Skeletal muscle satellite cell (primary cell): ENCODE results near the gene TRIM14. TPM values are rescaled to one million over a fixed set of nuclear protein-coding genes. Genes with fewer than 3 reads are reported as not detected.

ENCODE experiments used
- H3K27me3 ChIP-seq: 2 replicates; pipeline ENCODE4 v1.7.0; 2013; ENCODE audit warnings: low read length; ENCODE audit not compliant: control insufficient read depth, insufficient read depth
- H3K36me3 ChIP-seq: 2 replicates; pipeline ENCODE4 v1.7.0; 2013; ENCODE audit warnings: mild to moderate bottlenecking, control low read depth, low read length; ENCODE audit not compliant: insufficient read depth
- H3K4me1 ChIP-seq: 2 replicates; pipeline ENCODE4 v1.7.0; 2013; ENCODE audit warnings: low read length; ENCODE audit not compliant: control insufficient read depth, insufficient read depth
- H3K4me2 ChIP-seq: 2 replicates; pipeline ENCODE4 v1.7.0; 2013; ENCODE audit warnings: mild to moderate bottlenecking, low read length
- H3K4me3 ChIP-seq: 2 replicates; pipeline ENCODE4 v1.7.0; 2013; ENCODE audit warnings: low read length
- H3K9ac ChIP-seq: 2 replicates; pipeline ENCODE4 v1.7.0; 2013; ENCODE audit warnings: mild to moderate bottlenecking, low read depth, low read length, moderate library complexity
- H3K9me3 ChIP-seq: replicated peaks from 2 replicates; pipeline ENCODE4 v1.7.0; 2013; ENCODE audit warnings: mild to moderate bottlenecking, control low read depth, low read length
- total RNA-seq: library from RNA; depleted of rRNA; stranded (reverse); fragments of >200 nt; gene quantifications from 2 replicates; pipeline ENCODE4 v1.2.3, GENCODE V29; 2012; rRNA removed

The TRIM14 gene
- 5.2 and 5.6 TPM in 2 replicates for total RNA-seq

GRCh38 chr9:98118640-98119601 is at the start of gene TRIM14:
Gene TRIM14 (minus strand): TSS chr9:98119222. CDS start chr9:98119188, 34 bp downstream.
- Histone ChIP-seq H3K27me3 (no peaks in the 10 kb centered on the region), H3K9me3 (no peaks in the 10 kb centered on the region), H3K4me3 (peak within 1 kb of the TSS; percentile 83), H3K4me2 (peak within 1 kb of the TSS; percentile 81), H3K36me3 (no peaks in the 10 kb centered on the region), H3K4me1 (peaks cover 4% of the 10 kb centered on the region), H3K9ac (peak within 1 kb of the TSS; percentile 71)

- Histone ChIP-seq H3K9me3 (no peaks in the 10 kb centered on the region), H3K4me3 (no peak overlapping the region), H3K36me3 (no peaks in the 10 kb centered on the region), H3K4me2 (no peak overlapping the region), H3K9ac (no peak overlapping the region), H3K4me1 (peaks cover 4% of the 10 kb centered on the region), H3K27me3 (peaks cover 18% of the 10 kb centered on the region)
Observed at GRCh38 chr9:98168153-98168780, 49.2 kb upstream of the TRIM14 start.

GRCh38 chr9:98164912-98165311 is 45.9 kb upstream of the TRIM14 start:
- H3K36me3 ChIP-seq, result no peaks in the 10 kb centered on the region
- no peaks in the 10 kb centered on the region for H3K9me3 ChIP-seq
- no peak overlapping the region for H3K9ac ChIP-seq
- no peaks in the 10 kb centered on the region for H3K4me1 ChIP-seq
- H3K27me3 ChIP-seq, result peaks cover 15% of the 10 kb centered on the region
- no peak overlapping the region for H3K4me2 ChIP-seq
- no peak overlapping the region for H3K4me3 ChIP-seq

- H3K9ac ChIP-seq, result no peak overlapping the region
- H3K36me3 ChIP-seq, result no peaks in the 10 kb centered on the region
- no peak overlapping the region for H3K4me2 ChIP-seq
- H3K27me3 ChIP-seq, result peaks cover 15% of the 10 kb centered on the region
- no peaks in the 10 kb centered on the region for H3K9me3 ChIP-seq
- H3K4me3 ChIP-seq, result no peak overlapping the region
- H3K4me1 ChIP-seq, result no peaks in the 10 kb centered on the region
Observed at GRCh38 chr9:98162613-98163012, 43.6 kb upstream of the TRIM14 start.

- Histone ChIP-seq H3K4me1 (no peaks in the 10 kb centered on the region), H3K9ac (no peak overlapping the region), H3K9me3 (no peaks in the 10 kb centered on the region), H3K27me3 (peaks cover 13% of the 10 kb centered on the region), H3K36me3 (no peaks in the 10 kb centered on the region), H3K4me3 (no peak overlapping the region), H3K4me2 (no peak overlapping the region)
Observed at GRCh38 chr9:98161851-98162250, 42.8 kb upstream of the TRIM14 start.

GRCh38 chr9:98159790-98160189 is 40.8 kb upstream of the TRIM14 start:
- Histone ChIP-seq H3K9me3 (no peaks in the 10 kb centered on the region), H3K4me1 (no peaks in the 10 kb centered on the region)

GRCh38 chr9:98159301-98159700 is 40.3 kb upstream of the TRIM14 start:
- H3K27me3 ChIP-seq, result no peaks in the 10 kb centered on the region
- no peaks in the 10 kb centered on the region for H3K36me3 ChIP-seq
- no peak overlapping the region for H3K4me2 ChIP-seq
- no peaks in the 10 kb centered on the region for H3K4me1 ChIP-seq
- no peak overlapping the region for H3K4me3 ChIP-seq
- H3K9me3 ChIP-seq, result no peaks in the 10 kb centered on the region
- H3K9ac ChIP-seq, result no peak overlapping the region

More at GRCh38 chr9:98159790-98160189, 40.8 kb upstream of the TRIM14 start:
- Histone ChIP-seq H3K9ac (no peak overlapping the region), H3K27me3 (no peaks in the 10 kb centered on the region), H3K36me3 (no peaks in the 10 kb centered on the region), H3K4me2 (no peak overlapping the region), H3K4me3 (no peak overlapping the region)

- H3K36me3 ChIP-seq, result no peaks in the 10 kb centered on the region
- H3K4me1 ChIP-seq, result no peaks in the 10 kb centered on the region
- no peak overlapping the region for H3K4me2 ChIP-seq
- no peak overlapping the region for H3K9ac ChIP-seq
- H3K9me3 ChIP-seq, result no peaks in the 10 kb centered on the region
- H3K27me3 ChIP-seq, result no peaks in the 10 kb centered on the region
- H3K4me3 ChIP-seq, result no peak overlapping the region
Observed at GRCh38 chr9:98158071-98158831, 39.2 kb upstream of the TRIM14 start.

- Histone ChIP-seq H3K27me3 (no peaks in the 10 kb centered on the region), H3K36me3 (no peaks in the 10 kb centered on the region), H3K9ac (no peak overlapping the region), H3K4me3 (no peak overlapping the region), H3K9me3 (no peaks in the 10 kb centered on the region), H3K4me2 (no peak overlapping the region), H3K4me1 (no peaks in the 10 kb centered on the region)
Observed at GRCh38 chr9:98157372-98157771, 38.4 kb upstream of the TRIM14 start.

GRCh38 chr9:98154678-98155077 is 35.7 kb upstream of the TRIM14 start:
- Histone ChIP-seq H3K4me2 (no peak overlapping the region), H3K9ac (no peak overlapping the region), H3K9me3 (no peaks in the 10 kb centered on the region), H3K36me3 (no peaks in the 10 kb centered on the region), H3K4me3 (no peak overlapping the region), H3K27me3 (no peaks in the 10 kb centered on the region), H3K4me1 (no peaks in the 10 kb centered on the region)

GRCh38 chr9:98152526-98152925 is 33.5 kb upstream of the TRIM14 start:
- Histone ChIP-seq H3K27me3 (no peaks in the 10 kb centered on the region), H3K4me3 (no peak overlapping the region), H3K9me3 (no peaks in the 10 kb centered on the region), H3K4me2 (no peak overlapping the region), H3K36me3 (no peaks in the 10 kb centered on the region), H3K4me1 (no peaks in the 10 kb centered on the region), H3K9ac (no peak overlapping the region)
